GM19397 (cell line): ENCODE data around the gene ZNF608.

Experiments
- ATAC-seq: cut with Tn5 transposase; IDR thresholded peaks from one replicate; pipeline ENCODE4 v1.9.1; 2021; ENCODE audit warnings: mild to moderate bottlenecking, moderate library complexity; ENCODE audit not compliant: unreplicated experiment

Gene ZNF608

GRCh38 chr5:124740071-124740470, 6.4 kb downstream of the ZNF608 start:
- no peak for ATAC-seq

GRCh38 chr5:124739634-124740025, 6.8 kb downstream of the ZNF608 start:
- ATAC-seq: no peak

GRCh38 chr5:124738681-124739633, 7.5 kb downstream of the ZNF608 start:
- ATAC-seq: no peak

- no peak for ATAC-seq
Measured at GRCh38 chr5:124737651-124738050, 8.8 kb downstream of the ZNF608 start.

- no peak for ATAC-seq
Measured at GRCh38 chr5:124736805-124737188, 9.6 kb downstream of the ZNF608 start.

GRCh38 chr5:124736082-124736804, 10.2 kb downstream of the ZNF608 start:
- no peak for ATAC-seq

- no peak for ATAC-seq
Measured at GRCh38 chr5:124735169-124735858, 11.1 kb downstream of the ZNF608 start.

GRCh38 chr5:124734574-124735168, 11.8 kb downstream of the ZNF608 start:
- ATAC-seq: no peak

- ATAC-seq: no peak
Measured at GRCh38 chr5:124733329-124733650, 13.1 kb downstream of the ZNF608 start.

- ATAC-seq: no peak
Measured at GRCh38 chr5:124732428-124733328, 13.8 kb downstream of the ZNF608 start.

- ATAC-seq: no peak
Measured at GRCh38 chr5:124730381-124730780, 16.1 kb downstream of the ZNF608 start.

- no peak for ATAC-seq
Measured at GRCh38 chr5:124729720-124730359, 16.6 kb downstream of the ZNF608 start.

- ATAC-seq: no peak
Measured at GRCh38 chr5:124728968-124729332, 17.5 kb downstream of the ZNF608 start.

- no peak for ATAC-seq
Measured at GRCh38 chr5:124728331-124728967, 18.0 kb downstream of the ZNF608 start.

- ATAC-seq: no peak
Measured at GRCh38 chr5:124726631-124727362, 19.6 kb downstream of the ZNF608 start.

- no peak for ATAC-seq
Measured at GRCh38 chr5:124725622-124726258, 20.7 kb downstream of the ZNF608 start.

- ATAC-seq: no peak
Measured at GRCh38 chr5:124725040-124725434, 21.4 kb downstream of the ZNF608 start.
